ENCODE data around the gene LPIN1.

DNA sequence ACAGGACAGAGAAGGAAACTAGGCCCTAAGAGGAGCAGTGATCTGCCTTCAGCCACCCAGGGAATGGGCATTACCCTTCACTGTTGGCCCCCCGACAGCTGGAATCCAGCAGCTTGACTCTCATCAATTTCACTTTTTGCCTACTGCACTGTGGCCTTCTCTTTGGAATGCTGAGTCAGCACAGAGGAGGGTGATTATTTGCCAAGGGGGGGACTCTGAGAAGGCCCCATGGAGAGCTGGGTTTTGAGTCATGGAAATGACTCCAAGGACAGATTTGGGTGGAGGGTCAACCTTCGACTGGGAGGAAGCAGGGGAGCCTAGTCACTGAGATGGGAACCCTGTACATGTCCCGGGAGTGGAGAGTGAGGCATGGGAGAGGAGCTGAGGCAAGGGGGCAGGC lies 38.3 kb upstream of the LPIN1 start:
- TF ChIP-seq, protein P1, sequence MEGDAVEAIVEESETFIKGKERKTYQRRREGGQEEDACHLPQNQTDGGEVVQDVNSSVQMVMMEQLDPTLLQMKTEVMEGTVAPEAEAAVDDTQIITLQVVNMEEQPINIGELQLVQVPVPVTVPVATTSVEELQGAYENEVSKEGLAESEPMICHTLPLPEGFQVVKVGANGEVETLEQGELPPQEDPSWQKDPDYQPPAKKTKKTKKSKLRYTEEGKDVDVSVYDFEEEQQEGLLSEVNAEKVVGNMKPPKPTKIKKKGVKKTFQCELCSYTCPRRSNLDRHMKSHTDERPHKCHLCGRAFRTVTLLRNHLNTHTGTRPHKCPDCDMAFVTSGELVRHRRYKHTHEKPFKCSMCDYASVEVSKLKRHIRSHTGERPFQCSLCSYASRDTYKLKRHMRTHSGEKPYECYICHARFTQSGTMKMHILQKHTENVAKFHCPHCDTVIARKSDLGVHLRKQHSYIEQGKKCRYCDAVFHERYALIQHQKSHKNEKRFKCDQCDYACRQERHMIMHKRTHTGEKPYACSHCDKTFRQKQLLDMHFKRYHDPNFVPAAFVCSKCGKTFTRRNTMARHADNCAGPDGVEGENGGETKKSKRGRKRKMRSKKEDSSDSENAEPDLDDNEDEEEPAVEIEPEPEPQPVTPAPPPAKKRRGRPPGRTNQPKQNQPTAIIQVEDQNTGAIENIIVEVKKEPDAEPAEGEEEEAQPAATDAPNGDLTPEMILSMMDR (IDR thresholded peaks at IDR 0.05; ENCODE audit: low read depth, low read length) = no peak
- TF ChIP-seq, protein P2, sequence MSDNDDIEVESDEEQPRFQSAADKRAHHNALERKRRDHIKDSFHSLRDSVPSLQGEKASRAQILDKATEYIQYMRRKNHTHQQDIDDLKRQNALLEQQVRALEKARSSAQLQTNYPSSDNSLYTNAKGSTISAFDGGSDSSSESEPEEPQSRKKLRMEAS (IDR thresholded peaks at IDR 0.05; ENCODE audit: low read depth, low read length) = no peak
- no peak for TF ChIP-seq MYC (IDR thresholded peaks at IDR 0.05; ENCODE audit: low read depth, low read length)
- no peak for TF ChIP-seq POLR2A (IDR thresholded peaks at IDR 0.05; ENCODE audit: extremely low read depth, insufficient read length)

Measured in NB4 (cell line).